Neural progenitor cell (in vitro differentiated cells): ENCODE results near the gene TBPL1. TPM values are rescaled to one million over a fixed set of nuclear protein-coding genes. Genes with fewer than 3 reads are reported as not detected.
"Not testable (repeated sequence)": the region's sequence is repeated elsewhere in the genome, so short reads cannot be mapped to it uniquely, and the experiment has no call there.

Experiments used
- DNase-seq: peaks from one replicate; pipeline ENCODE4 v3.0.0-alpha.2; 2016; ENCODE audit warnings: low spot score
- H2AFZ ChIP-seq: fragments of 200-600 bp; sonication (generic); replicated peaks from 2 replicates; pipeline ENCODE4 v1.6.1; 2016; ENCODE audit warnings: antibody characterized with exemption
- H3F3A ChIP-seq: fragments of 200-600 bp; sonication (generic); 2 replicates; pipeline ENCODE4 v1.6.1; 2016; ENCODE audit warnings: antibody characterized with exemption, low read depth
- H3K27ac ChIP-seq: fragments of 200-600 bp; sonication (generic); 2 replicates; pipeline ENCODE4 v1.5.1; 2016; ENCODE audit warnings: mild to moderate bottlenecking
- H3K27me3 ChIP-seq: fragments of 200-600 bp; sonication (generic); 2 replicates; pipeline ENCODE4 v1.6.1; 2016; ENCODE audit warnings: mild to moderate bottlenecking, moderate library complexity
- H3K36me3 ChIP-seq: fragments of 200-600 bp; sonication (generic); 2 replicates; pipeline ENCODE4 v1.5.1; 2016
- H3K4me1 ChIP-seq: fragments of 200-600 bp; sonication (generic); 2 replicates; pipeline ENCODE4 v1.6.1; 2016; ENCODE audit warnings: mixed run types
- H3K4me2 ChIP-seq: fragments of 200-600 bp; sonication (generic); 2 replicates; pipeline ENCODE4 v1.6.1; 2016
- H3K4me3 ChIP-seq: fragments of 200-600 bp; sonication (generic); 2 replicates; pipeline ENCODE4 v1.5.1; 2016
- H3K79me2 ChIP-seq: fragments of 200-600 bp; sonication (generic); 2 replicates; pipeline ENCODE4 v1.6.1; 2016; ENCODE audit warnings: low read depth
- H3K9ac ChIP-seq: fragments of 200-600 bp; sonication (generic); 2 replicates; pipeline ENCODE4 v1.6.1; 2016
- H3K9me3 ChIP-seq: fragments of 200-600 bp; sonication (generic); 2 replicates; pipeline ENCODE4 v1.5.1; 2016; ENCODE audit warnings: low read depth
- H4K20me1 ChIP-seq: fragments of 200-600 bp; sonication (generic); 2 replicates; pipeline ENCODE4 v1.6.1; 2016; ENCODE audit warnings: low read depth
- H3K27ac Mint-ChIP-seq: 3 replicates; pipeline ENCODE4 v1.8.0; 2021; ENCODE audit warnings: mixed read lengths
- H3K27me3 Mint-ChIP-seq: 2 replicates; pipeline ENCODE4 v1.8.0; 2022; ENCODE audit warnings: low read depth, mild to moderate bottlenecking, inconsistent platforms, moderate library complexity, mixed read lengths; ENCODE audit not compliant: insufficient read depth
- H3K36me3 Mint-ChIP-seq: 3 replicates; pipeline ENCODE4 v1.8.0; 2021; ENCODE audit warnings: mixed read lengths
- H3K4me1 Mint-ChIP-seq: 3 replicates; pipeline ENCODE4 v1.8.0; 2021; ENCODE audit warnings: mixed read lengths
- H3K4me3 Mint-ChIP-seq: 3 replicates; pipeline ENCODE4 v1.8.0; 2021; ENCODE audit warnings: mild to moderate bottlenecking, moderate library complexity, mixed read lengths
- H3K9me3 Mint-ChIP-seq: 3 replicates; pipeline ENCODE4 v1.8.0; 2020; ENCODE audit warnings: mixed read lengths
- EZH2 ChIP-seq: fragments of 200-600 bp; sonication (generic); IDR thresholded peaks from 2 replicates; pipeline ENCODE4 v1.6.1; 2017; ENCODE audit warnings: antibody characterized with exemption, mild to moderate bottlenecking, moderate library complexity
- EZH2phosphoT487 ChIP-seq: fragments of 200-600 bp; sonication (generic); IDR thresholded peaks from 2 replicates; pipeline ENCODE4 v1.6.1; 2017; ENCODE audit warnings: antibody characterized with exemption
- total RNA-seq: library from RNA; depleted of rRNA; stranded (reverse); fragments of >200 nt; gene quantifications from 2 replicates; pipeline ENCODE4 v1.2.3, GENCODE V29; 2015; ENCODE audit warnings: low replicate concordance
- TF ChIP-seq, protein P1 (sequence below): fragments of 200-600 bp; sonication (generic); IDR thresholded peaks from 2 replicates; pipeline ENCODE4 v1.5.1; 2017; ENCODE audit warnings: antibody characterized with exemption, mild to moderate bottlenecking

TBPL1 gene
- total RNA-seq, 1 donor from 2014 or later = 125 TPM

GRCh38 chr6:133921249-133921859 is 31.7 kb upstream of the TBPL1 start:
- Histone ChIP-seq H3K79me2 (no peaks in the 10 kb centered on the region), H2AFZ (no peak overlapping the region), H3K36me3 (no peaks in the 10 kb centered on the region), H3K27ac (no peak overlapping the region), H3K9me3 (no peaks in the 10 kb centered on the region), H4K20me1 (no peaks in the 10 kb centered on the region), H3K9ac (no peak overlapping the region), H3K27me3 (no peaks in the 10 kb centered on the region), H3K4me1 (peaks cover 17% of the 10 kb centered on the region), H3F3A (peaks cover 12% of the 10 kb centered on the region), H3K4me3 (no peak overlapping the region), H3K4me2 (no peak overlapping the region)
- no peak overlapping the region for H3K27ac Mint-ChIP-seq
- peaks cover under 1% of the 10 kb centered on the region for H3K27me3 Mint-ChIP-seq
- no peaks in the 10 kb centered on the region for H3K9me3 Mint-ChIP-seq
- TF ChIP-seq EZH2 = no peak
- TF ChIP-seq, protein P1, sequence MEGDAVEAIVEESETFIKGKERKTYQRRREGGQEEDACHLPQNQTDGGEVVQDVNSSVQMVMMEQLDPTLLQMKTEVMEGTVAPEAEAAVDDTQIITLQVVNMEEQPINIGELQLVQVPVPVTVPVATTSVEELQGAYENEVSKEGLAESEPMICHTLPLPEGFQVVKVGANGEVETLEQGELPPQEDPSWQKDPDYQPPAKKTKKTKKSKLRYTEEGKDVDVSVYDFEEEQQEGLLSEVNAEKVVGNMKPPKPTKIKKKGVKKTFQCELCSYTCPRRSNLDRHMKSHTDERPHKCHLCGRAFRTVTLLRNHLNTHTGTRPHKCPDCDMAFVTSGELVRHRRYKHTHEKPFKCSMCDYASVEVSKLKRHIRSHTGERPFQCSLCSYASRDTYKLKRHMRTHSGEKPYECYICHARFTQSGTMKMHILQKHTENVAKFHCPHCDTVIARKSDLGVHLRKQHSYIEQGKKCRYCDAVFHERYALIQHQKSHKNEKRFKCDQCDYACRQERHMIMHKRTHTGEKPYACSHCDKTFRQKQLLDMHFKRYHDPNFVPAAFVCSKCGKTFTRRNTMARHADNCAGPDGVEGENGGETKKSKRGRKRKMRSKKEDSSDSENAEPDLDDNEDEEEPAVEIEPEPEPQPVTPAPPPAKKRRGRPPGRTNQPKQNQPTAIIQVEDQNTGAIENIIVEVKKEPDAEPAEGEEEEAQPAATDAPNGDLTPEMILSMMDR = peak; percentile 81
- peak; percentile 89 for DNase-seq
- H3K36me3 Mint-ChIP-seq = no peaks in the 10 kb centered on the region
- no peak overlapping the region for H3K4me3 Mint-ChIP-seq
- H3K4me1 Mint-ChIP-seq = peaks cover 11% of the 10 kb centered on the region

- H3K9ac ChIP-seq = no peak overlapping the region
- DNase-seq = peak; percentile 84
- no peaks in the 10 kb centered on the region for H3K36me3 ChIP-seq
- H3K4me2 ChIP-seq = no peak overlapping the region
- H3K27ac Mint-ChIP-seq = no peak overlapping the region
- no peaks in the 10 kb centered on the region for H4K20me1 ChIP-seq
- no peaks in the 10 kb centered on the region for H3K27me3 ChIP-seq
- H3K27me3 Mint-ChIP-seq = peaks cover 2% of the 10 kb centered on the region
- H2AFZ ChIP-seq = peak overlapping the region; percentile 89
- no peak overlapping the region for H3K4me3 ChIP-seq
- H3K4me3 Mint-ChIP-seq = no peak overlapping the region
- H3K9me3 ChIP-seq = no peaks in the 10 kb centered on the region
- peaks cover 4% of the 10 kb centered on the region for H3K4me1 Mint-ChIP-seq
- H3K4me1 ChIP-seq = peaks cover 4% of the 10 kb centered on the region
- no peaks in the 10 kb centered on the region for H3K9me3 Mint-ChIP-seq
- no peak overlapping the region for H3K27ac ChIP-seq
- no peaks in the 10 kb centered on the region for H3K79me2 ChIP-seq
- H3K36me3 Mint-ChIP-seq = no peaks in the 10 kb centered on the region
- no peaks in the 10 kb centered on the region for H3F3A ChIP-seq
- TF ChIP-seq, protein P1 = peak; percentile 94
- no peak for TF ChIP-seq EZH2phosphoT487
Observed at GRCh38 chr6:133923938-133924593, 29.0 kb upstream of the TBPL1 start.

- not testable (repeated sequence) for H3F3A ChIP-seq, H3K36me3 ChIP-seq, H3K36me3 Mint-ChIP-seq, H3K4me1 Mint-ChIP-seq, H3K4me2 ChIP-seq, H4K20me1 ChIP-seq, H3K27ac Mint-ChIP-seq, H2AFZ ChIP-seq, H3K9me3 ChIP-seq, H3K27me3 Mint-ChIP-seq, H3K27ac ChIP-seq, H3K9ac ChIP-seq, H3K27me3 ChIP-seq, H3K4me3 Mint-ChIP-seq, DNase-seq, H3K79me2 ChIP-seq, H3K4me3 ChIP-seq, H3K4me1 ChIP-seq
- H3K9me3 Mint-ChIP-seq = peaks cover 32% of the 10 kb centered on the region
Observed at GRCh38 chr6:133931221-133931620, 21.8 kb upstream of the TBPL1 start.

GRCh38 chr6:133936352-133936751 is 16.7 kb upstream of the TBPL1 start:
- not testable (repeated sequence) for H3K27ac Mint-ChIP-seq, H2AFZ ChIP-seq, H3K4me1 Mint-ChIP-seq, H3K9ac ChIP-seq, DNase-seq, H3K4me2 ChIP-seq, H3K36me3 Mint-ChIP-seq, H3F3A ChIP-seq, H3K79me2 ChIP-seq, H3K9me3 ChIP-seq, H4K20me1 ChIP-seq, H3K27ac ChIP-seq, H3K27me3 ChIP-seq, H3K4me3 ChIP-seq, H3K36me3 ChIP-seq, H3K4me3 Mint-ChIP-seq, H3K27me3 Mint-ChIP-seq, H3K4me1 ChIP-seq
- H3K9me3 Mint-ChIP-seq = peaks cover 32% of the 10 kb centered on the region
